PC-3 (cell line): Measurements from ENCODE around the gene AUTS2. TPM values are rescaled to one million over a fixed set of nuclear protein-coding genes. Genes with fewer than 3 reads are reported as not detected.

ENCODE experiments used
- ATAC-seq: fragments of 200-7000 bp; cut with Tn5 transposase; 2 replicates; pipeline ENCODE4 v1.9.1; 2020; ENCODE audit warnings: mild to moderate bottlenecking, moderate library complexity
- BruUV-seq: library from RNA; stranded (reverse); fragments of 400-500 nt; replicated peaks from 2 replicates; lab custom pipeline; 2021; lab: Mats Ljungman, UMichigan
- CTCF ChIA-PET: fragments of 300-600 bp; sonication (Branson Sonifier 250); formaldehyde crosslinking; loops from one replicate; lab custom pipeline; 2022; ENCODE audit warnings: antibody characterized with exemption; lab: Charles Lee
- POLR2A ChIA-PET: fragments of 300-600 bp; sonication (Branson Sonifier 250); formaldehyde crosslinking; loops from one replicate; lab custom pipeline; 2022; ENCODE audit warnings: antibody characterized with exemption; ENCODE audit not compliant: unreplicated experiment; lab: Charles Lee
- DNase-seq: peaks from one replicate; pipeline ENCODE4 v3.0.0-alpha.2; 2015
- H2AFZ ChIP-seq: fragments of 300-600 bp; sonication (generic); 2 replicates; pipeline ENCODE4 v1.6.0; 2016; ENCODE audit warnings: antibody characterized with exemption, low read length
- H3F3A ChIP-seq: fragments of 300-600 bp; sonication (generic); one replicate; pipeline ENCODE4 v1.6.0; 2017; ENCODE audit warnings: antibody characterized with exemption, low read length, control low read depth, mild to moderate bottlenecking; ENCODE audit not compliant: unreplicated experiment
- H3K27ac ChIP-seq: fragments of 300-600 bp; sonication (generic); 2 replicates; pipeline ENCODE4 v1.5.1; 2016; ENCODE audit warnings: mild to moderate bottlenecking, low read length
- H3K27me3 ChIP-seq: fragments of 300-600 bp; sonication (generic); 2 replicates; pipeline ENCODE4 v1.6.1; 2016; ENCODE audit warnings: low read length, mixed read lengths
- H3K36me3 ChIP-seq: fragments of 300-600 bp; sonication (generic); 2 replicates; pipeline ENCODE4 v1.6.1; 2016; ENCODE audit warnings: low read depth, mixed run types, low read length, mixed read lengths
- H3K4me1 ChIP-seq: fragments of 300-600 bp; sonication (generic); 2 replicates; pipeline ENCODE4 v1.5.1; 2016; ENCODE audit warnings: low read length; ENCODE audit not compliant: insufficient read depth
- H3K4me2 ChIP-seq: fragments of 300-600 bp; sonication (generic); 2 replicates; pipeline ENCODE4 v1.6.0; 2016; ENCODE audit warnings: low read length
- H3K4me3 ChIP-seq: fragments of 300-600 bp; sonication (generic); 2 replicates; pipeline ENCODE4 v1.5.1; 2016; ENCODE audit warnings: mild to moderate bottlenecking, low read length, mixed read lengths
- H3K79me2 ChIP-seq: fragments of 300-600 bp; sonication (generic); 2 replicates; pipeline ENCODE4 v1.6.1; 2017; ENCODE audit warnings: low read length, mixed read lengths
- H3K9ac ChIP-seq: fragments of 300-600 bp; sonication (generic); 2 replicates; pipeline ENCODE4 v1.6.0; 2016; ENCODE audit warnings: mild to moderate bottlenecking, low read length
- H3K9me2 ChIP-seq: fragments of 300-600 bp; sonication (generic); replicated peaks from 2 replicates; pipeline ENCODE4 v1.6.1; 2016; ENCODE audit warnings: mixed run types, low read length, mixed read lengths
- H3K9me3 ChIP-seq: fragments of 300-600 bp; sonication (generic); 2 replicates; pipeline ENCODE4 v1.6.1; 2016; ENCODE audit warnings: low read length, mixed read lengths
- H4K20me1 ChIP-seq: fragments of 300-600 bp; sonication (generic); 2 replicates; pipeline ENCODE4 v1.6.1; 2016; ENCODE audit warnings: low read length, mixed read lengths
- EZH2 ChIP-seq: fragments of 300-600 bp; sonication (generic); IDR thresholded peaks from one replicate; pipeline ENCODE4 v1.6.1; 2017; ENCODE audit warnings: antibody characterized with exemption, mild to moderate bottlenecking, low read length; ENCODE audit not compliant: unreplicated experiment
- EZH2phosphoT487 ChIP-seq: fragments of 300-600 bp; sonication (generic); IDR thresholded peaks from 2 replicates; pipeline ENCODE4 v1.6.1; 2018; ENCODE audit warnings: mild to moderate bottlenecking, antibody characterized with exemption, low read length, borderline replicate concordance
- intact Hi-C: fragments of 100-400 bp; cut with micrococcal nuclease; formaldehyde crosslinking; loops from 2 replicates; pipeline ENCODE4 v1.9.0; 2023
- total RNA-seq: library from RNA; depleted of rRNA; stranded (reverse); fragments of >200 nt; gene quantifications from 2 replicates; pipeline ENCODE4 v1.2.3, GENCODE V29; 2014
- TF ChIP-seq, protein P1 (sequence below): fragments of 300-600 bp; sonication (generic); conservative IDR thresholded peaks from 2 replicates; pipeline ENCODE4 v1.5.1; 2017; ENCODE audit warnings: antibody characterized with exemption, low read depth, mild to moderate bottlenecking, low read length

AUTS2 gene
- total RNA-seq, 1 experiment from 2014 or later, result not detected

DNA sequence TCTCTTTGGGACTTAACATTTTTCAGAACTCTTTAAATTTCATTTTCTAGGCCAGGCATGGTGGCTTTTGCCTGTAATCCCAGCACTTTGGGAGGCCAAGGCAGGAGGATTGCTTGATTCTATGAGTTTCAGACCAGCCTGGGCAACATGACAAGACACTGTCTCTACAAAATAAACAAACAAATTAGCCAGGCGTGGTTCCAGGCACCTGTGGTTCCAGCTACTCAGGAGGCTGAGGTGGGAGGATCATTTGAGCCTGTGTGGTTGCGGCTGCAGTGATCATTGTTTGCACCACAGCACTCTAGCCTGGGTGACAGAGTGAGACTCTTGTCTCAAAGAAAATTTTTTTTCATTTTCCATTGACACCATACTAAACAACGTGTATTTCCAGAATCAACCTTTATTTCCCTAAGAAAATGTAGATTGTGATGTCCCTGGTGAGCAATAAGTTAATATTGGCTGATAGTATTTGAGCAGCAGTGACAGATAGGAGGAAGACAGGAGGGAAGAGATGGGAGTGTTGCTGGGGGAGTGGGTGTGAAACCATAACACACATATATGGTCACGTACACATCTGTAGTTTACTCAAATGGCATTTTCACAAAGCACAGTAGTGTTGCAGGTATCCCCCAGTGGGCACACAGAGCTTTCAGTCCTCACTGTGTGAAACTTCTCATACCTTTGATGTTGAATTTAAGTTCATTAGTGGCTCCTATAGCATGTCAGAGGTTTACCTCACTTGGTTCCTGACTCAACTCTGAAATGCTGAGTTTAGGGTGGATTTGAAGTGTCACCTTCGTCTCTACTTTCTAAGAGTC lies 205.6 kb downstream of the AUTS2 start:
- no peaks in the 10 kb centered on the region for H4K20me1 ChIP-seq
- ATAC-seq, result no peak
- intact Hi-C loops, result no loop called here

DNA sequence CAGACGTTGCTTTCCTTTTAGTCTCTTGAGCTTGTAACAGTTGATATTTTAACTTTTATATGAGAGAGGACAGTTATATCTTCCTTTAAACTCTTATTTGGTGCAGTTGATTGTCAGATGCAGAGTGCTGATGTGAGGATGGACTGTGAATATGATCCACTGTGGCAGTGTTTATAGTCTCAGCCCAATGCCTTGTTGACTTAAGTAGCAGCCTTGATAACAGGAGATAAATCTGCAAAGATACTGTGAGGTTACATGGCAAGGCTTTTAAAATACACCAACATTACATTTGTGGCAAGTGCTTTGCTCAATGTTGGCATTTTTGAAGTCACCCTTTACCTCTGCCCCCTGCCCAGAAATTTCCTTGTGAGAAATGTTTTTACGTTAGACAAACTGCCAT lies 206.7 kb downstream of the AUTS2 start:
- Histone ChIP-seq H3K9ac (no peak overlapping the region), H4K20me1 (no peaks in the 10 kb centered on the region), H3K79me2 (no peaks in the 10 kb centered on the region), H3K36me3 (no peaks in the 10 kb centered on the region), H3K4me1 (no peaks in the 10 kb centered on the region), H3K27ac (no peak overlapping the region), H3K4me3 (no peak overlapping the region), H3K4me2 (no peak overlapping the region), H3K9me2 (no peaks in the 10 kb centered on the region), H3K9me3 (no peaks in the 10 kb centered on the region), H2AFZ (no peak overlapping the region), H3F3A (no peaks in the 10 kb centered on the region), H3K27me3 (no peaks in the 10 kb centered on the region)
- intact Hi-C loops, result no loop called here
- ChIA-PET POLR2A (no interaction called here), CTCF (no interaction called here)
- TF ChIP-seq, protein P1, sequence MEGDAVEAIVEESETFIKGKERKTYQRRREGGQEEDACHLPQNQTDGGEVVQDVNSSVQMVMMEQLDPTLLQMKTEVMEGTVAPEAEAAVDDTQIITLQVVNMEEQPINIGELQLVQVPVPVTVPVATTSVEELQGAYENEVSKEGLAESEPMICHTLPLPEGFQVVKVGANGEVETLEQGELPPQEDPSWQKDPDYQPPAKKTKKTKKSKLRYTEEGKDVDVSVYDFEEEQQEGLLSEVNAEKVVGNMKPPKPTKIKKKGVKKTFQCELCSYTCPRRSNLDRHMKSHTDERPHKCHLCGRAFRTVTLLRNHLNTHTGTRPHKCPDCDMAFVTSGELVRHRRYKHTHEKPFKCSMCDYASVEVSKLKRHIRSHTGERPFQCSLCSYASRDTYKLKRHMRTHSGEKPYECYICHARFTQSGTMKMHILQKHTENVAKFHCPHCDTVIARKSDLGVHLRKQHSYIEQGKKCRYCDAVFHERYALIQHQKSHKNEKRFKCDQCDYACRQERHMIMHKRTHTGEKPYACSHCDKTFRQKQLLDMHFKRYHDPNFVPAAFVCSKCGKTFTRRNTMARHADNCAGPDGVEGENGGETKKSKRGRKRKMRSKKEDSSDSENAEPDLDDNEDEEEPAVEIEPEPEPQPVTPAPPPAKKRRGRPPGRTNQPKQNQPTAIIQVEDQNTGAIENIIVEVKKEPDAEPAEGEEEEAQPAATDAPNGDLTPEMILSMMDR, result no peak
- TF ChIP-seq EZH2 (no peak), EZH2phosphoT487 (no peak)
- ATAC-seq (no peak), DNase-seq (no peak)
- BruUV-seq, result no TSS peak

More for the DNA sequence above, 205.6 kb downstream of the AUTS2 start:
- no peaks in the 10 kb centered on the region for H3K79me2 ChIP-seq
- H3K4me3 ChIP-seq, result no peak overlapping the region
- no peak overlapping the region for H3K9ac ChIP-seq
- no peaks in the 10 kb centered on the region for H3F3A ChIP-seq
- no peak overlapping the region for H3K4me2 ChIP-seq
- no peak overlapping the region for H3K27ac ChIP-seq
- no peaks in the 10 kb centered on the region for H3K9me2 ChIP-seq
- CTCF ChIA-PET, result no interaction called here
- no peak overlapping the region for H2AFZ ChIP-seq
- H3K9me3 ChIP-seq, result no peaks in the 10 kb centered on the region
- no peak for DNase-seq
- POLR2A ChIA-PET, result no interaction called here
- TF ChIP-seq, protein P1, result no peak
- TF ChIP-seq EZH2phosphoT487 (no peak), EZH2 (no peak)
- H3K36me3 ChIP-seq, result no peaks in the 10 kb centered on the region
- no peaks in the 10 kb centered on the region for H3K4me1 ChIP-seq
- no peaks in the 10 kb centered on the region for H3K27me3 ChIP-seq
- BruUV-seq, result no TSS peak

DNA sequence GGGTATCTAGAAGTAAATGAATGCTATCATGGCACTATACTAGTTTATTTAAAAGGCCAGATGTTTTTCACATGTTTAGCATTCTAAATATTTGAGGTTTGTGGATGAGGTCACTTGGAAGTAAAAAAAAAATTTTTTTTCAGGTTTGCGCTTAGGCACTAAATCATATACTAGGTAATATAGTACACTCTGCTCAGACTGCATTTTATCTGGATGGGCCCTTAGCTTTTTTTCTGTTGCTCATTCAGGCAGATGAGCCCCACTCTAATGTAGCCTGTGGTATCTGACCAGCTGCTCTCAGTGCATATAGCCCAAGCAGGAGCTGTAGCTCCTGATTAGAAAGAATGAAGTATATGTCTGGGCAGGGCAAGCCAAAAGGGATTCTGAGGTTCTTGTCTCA lies 210.1 kb downstream of the AUTS2 start:
- Histone ChIP-seq H3K4me2 (no peak overlapping the region), H3K4me1 (no peaks in the 10 kb centered on the region), H2AFZ (no peak overlapping the region), H3K79me2 (no peaks in the 10 kb centered on the region), H3F3A (no peaks in the 10 kb centered on the region), H4K20me1 (no peaks in the 10 kb centered on the region), H3K9me2 (no peaks in the 10 kb centered on the region), H3K27me3 (no peaks in the 10 kb centered on the region), H3K4me3 (no peak overlapping the region), H3K36me3 (no peaks in the 10 kb centered on the region), H3K27ac (no peak overlapping the region), H3K9ac (no peak overlapping the region), H3K9me3 (0 out of 2 replicates have a peak, but pooled peaks cover 5% of the 10 kb centered on the region)
- intact Hi-C loops, result no loop called here
- ATAC-seq (no peak), DNase-seq (no peak)
- POLR2A ChIA-PET, result no interaction called here
- no TSS peak for BruUV-seq
- CTCF ChIA-PET, result no interaction called here
- TF ChIP-seq, protein P1, result no peak
- no peak for TF ChIP-seq EZH2phosphoT487
- no peak for TF ChIP-seq EZH2
